ENCODE measurements around the gene KCTD20. TPM values are rescaled to one million over a fixed set of nuclear protein-coding genes. Genes with fewer than 3 reads are reported as not detected.

Gene KCTD20
- total and polyA plus RNA-seq, 2 of the 13 experiments (the other 11 are each of a cell fraction or from before 2014, with no cell fraction given) = 52.7 to 67.1 TPM

GRCh38 chr6:36491378-36491965 lies 48.7 kb downstream of the KCTD20 start (continued):
- TF ChIP-seq ZNF800 (CRISPR knock-in tag; IDR thresholded peaks at IDR 0.05) (no peak), ARNT (IDR thresholded peaks at IDR 0.05) (no peak), ZBTB20 (CRISPR knock-in tag; IDR thresholded peaks at IDR 0.05; ENCODE audit: borderline replicate concordance, low read depth) (no peak), ATF1 (CRISPR knock-in tag; IDR thresholded peaks at IDR 0.05) (no peak), CREM (IDR thresholded peaks at IDR 0.05) (no peak), CREM (CRISPR knock-in tag; IDR thresholded peaks at IDR 0.05) (no peak), ZMAT3 (CRISPR knock-in tag; conservative IDR thresholded peaks at IDR 0.05) (no peak), ARID3A (IDR thresholded peaks at IDR 0.05; ENCODE audit: low read depth, low read length) (peak; percentile 89), LCORL (IDR thresholded peaks at IDR 0.05) (no peak), LCORL (CRISPR knock-in tag; IDR thresholded peaks at IDR 0.05) (no peak), FOXO1 (CRISPR knock-in tag; IDR thresholded peaks at IDR 0.05) (no peak), UBTF (CRISPR knock-in tag; IDR thresholded peaks at IDR 0.05) (no peak), XRCC5 (optimal IDR thresholded peaks at IDR 0.05; ENCODE audit: low read length) (no peak), THAP11 (CRISPR knock-in tag; IDR thresholded peaks at IDR 0.05) (no peak), ZBTB37 (CRISPR knock-in tag; IDR thresholded peaks at IDR 0.05) (no peak), FOXA1 (IDR thresholded peaks at IDR 0.05) (peak; percentile 37; the same call in 1 of the 2 replicates), FOXA1 (CRISPR knock-in tag; IDR thresholded peaks at IDR 0.05) (peak; percentile 81), BORCS8-MEF2B (CRISPR knock-in tag; IDR thresholded peaks at IDR 0.05) (no peak), RARA (CRISPR knock-in tag; IDR thresholded peaks at IDR 0.05) (0 out of 2 replicates have a peak, but pooled peaks have one; percentile 22), ZNF737 (CRISPR knock-in tag; IDR thresholded peaks at IDR 0.05; ENCODE audit: borderline replicate concordance) (no peak), ZNF333 (CRISPR knock-in tag; IDR thresholded peaks at IDR 0.05; ENCODE audit: borderline replicate concordance) (no peak), ZNF235 (CRISPR knock-in tag; IDR thresholded peaks at IDR 0.05; ENCODE audit: borderline replicate concordance) (no peak), ZNF792 (CRISPR knock-in tag; IDR thresholded peaks at IDR 0.05) (peak; percentile 62; the same call in 1 of the 2 replicates)
- TF ChIP-seq, protein P1, sequence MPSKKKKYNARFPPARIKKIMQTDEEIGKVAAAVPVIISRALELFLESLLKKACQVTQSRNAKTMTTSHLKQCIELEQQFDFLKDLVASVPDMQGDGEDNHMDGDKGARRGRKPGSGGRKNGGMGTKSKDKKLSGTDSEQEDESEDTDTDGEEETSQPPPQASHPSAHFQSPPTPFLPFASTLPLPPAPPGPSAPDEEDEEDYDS (CRISPR knock-in tag; IDR thresholded peaks at IDR 0.05) = no peak

All from HepG2 (cell line).